ENCODE data around the gene LSAMP. TPM values are rescaled to one million over a fixed set of nuclear protein-coding genes. Genes with fewer than 3 reads are reported as not detected.

Gene LSAMP
- total and polyA plus RNA-seq, 2 of the 4 experiments (the other 2 are of a cell fraction) = 7.9 to 8.0 TPM

DNA sequence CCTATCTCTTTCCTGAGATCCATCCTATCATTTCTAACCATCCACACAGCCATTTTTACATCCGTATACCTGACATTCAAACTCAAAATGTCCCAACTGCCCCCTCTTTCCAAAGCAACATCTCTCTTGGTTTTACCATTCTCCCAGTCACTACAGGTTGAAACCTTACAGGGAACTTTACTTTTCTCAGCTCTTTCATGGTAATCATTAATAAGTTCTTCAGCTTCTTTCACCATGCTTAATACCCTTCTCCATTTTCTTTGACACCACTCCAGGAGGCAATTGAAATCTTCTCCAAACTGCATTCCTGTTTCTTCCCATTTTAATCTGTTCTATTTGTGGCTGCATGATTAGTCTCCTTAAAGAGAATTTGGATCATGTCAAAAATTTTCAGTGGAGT, 469.5 kb downstream of the LSAMP start:
- H3K9ac ChIP-seq (ENCODE audit: low read depth, low read length) = no peak overlapping the region
- H3K27ac ChIP-seq (ENCODE audit: insufficient read depth, low read length) = no peak overlapping the region
- 0 out of 2 replicates have a peak overlapping the region, but pooled peaks have one; percentile 63 for H2BK20ac ChIP-seq (ENCODE audit: low read depth, low read length)
- ChIA-PET POLR2A (ENCODE audit: unreplicated experiment) (no interaction called here), CTCF (interaction anchor here (2.0 kb wide), 1 partner anchor 11 kb away, joined by 5 read pairs; no protein-coding TSS in a partner anchor)
- no peak overlapping the region for H4K8ac ChIP-seq (ENCODE audit: low read depth in 2 of 2, low read length in 2 of 2)
- no peaks in the 10 kb centered on the region; the same call in 1 of the 2 replicates for H3K9me1 ChIP-seq (ENCODE audit: insufficient read depth, low read length)
- no peaks in the 10 kb centered on the region for H3K79me1 ChIP-seq (ENCODE audit: low read depth in 1 of 2, low read length in 2 of 2)
- H2BK5ac ChIP-seq (ENCODE audit: low read depth, low read length, poor library complexity, severe bottlenecking) = no peak overlapping the region
- ATAC-seq (ENCODE audit: low read depth) (no peak; the same call in 1 of the 2 replicates), DNase-seq (no peak)
- no peak overlapping the region for H2AK9ac ChIP-seq (replicated peaks; ENCODE audit: low read depth, low read length, poor library complexity)
- dilution Hi-C loops (cut with HindIII; ENCODE audit: low sequenced_read_pairs, unreplicated experiment) = no loop called here
- in situ Hi-C loops (cut with MboI; ENCODE audit: low sequenced_read_pairs) = no loop called here
- no peak overlapping the region for H3K14ac ChIP-seq (replicated peaks; ENCODE audit: low read depth, low read length)
- H2BK120ac ChIP-seq (ENCODE audit: low read depth, low read length) = no peak overlapping the region
- TF ChIP-seq SMC3 (IDR thresholded peaks at IDR 0.05; ENCODE audit: low read depth, low read length) (no peak), RAD21 (IDR thresholded peaks at IDR 0.05; ENCODE audit: low read length) (no peak), MXI1 (IDR thresholded peaks at IDR 0.05; ENCODE audit: borderline replicate concordance, low read depth, low read length) (no peak), NFE2L2 (IDR thresholded peaks at IDR 0.05; ENCODE audit: low read depth, low read length) (no peak), RCOR1 (IDR thresholded peaks at IDR 0.05; ENCODE audit: insufficient replicate concordance, low read length) (no peak), CHD1 (IDR thresholded peaks at IDR 0.05; ENCODE audit: low read depth, low read length) (no peak), MAZ (IDR thresholded peaks at IDR 0.05; ENCODE audit: borderline replicate concordance, low read depth, low read length) (no peak), BHLHE40 (IDR thresholded peaks at IDR 0.05; ENCODE audit: low read depth, low read length) (no peak), CEBPB (IDR thresholded peaks at IDR 0.05; ENCODE audit: low read depth, low read length) (no peak), RFX5 (IDR thresholded peaks at IDR 0.05; ENCODE audit: low read depth, low read length) (no peak), FOS (IDR thresholded peaks at IDR 0.05; ENCODE audit: low read depth, low read length) (no peak), MAFK (IDR thresholded peaks at IDR 0.05; ENCODE audit: low read depth, low read length) (no peak), POLR2A (IDR thresholded peaks at IDR 0.05; ENCODE audit: low read depth, low read length) (no peak)
- TF ChIP-seq, protein P1, sequence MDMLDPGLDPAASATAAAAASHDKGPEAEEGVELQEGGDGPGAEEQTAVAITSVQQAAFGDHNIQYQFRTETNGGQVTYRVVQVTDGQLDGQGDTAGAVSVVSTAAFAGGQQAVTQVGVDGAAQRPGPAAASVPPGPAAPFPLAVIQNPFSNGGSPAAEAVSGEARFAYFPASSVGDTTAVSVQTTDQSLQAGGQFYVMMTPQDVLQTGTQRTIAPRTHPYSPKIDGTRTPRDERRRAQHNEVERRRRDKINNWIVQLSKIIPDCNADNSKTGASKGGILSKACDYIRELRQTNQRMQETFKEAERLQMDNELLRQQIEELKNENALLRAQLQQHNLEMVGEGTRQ (IDR thresholded peaks at IDR 0.05; ENCODE audit: low read depth, low read length) = no peak
- TF ChIP-seq, protein P2, sequence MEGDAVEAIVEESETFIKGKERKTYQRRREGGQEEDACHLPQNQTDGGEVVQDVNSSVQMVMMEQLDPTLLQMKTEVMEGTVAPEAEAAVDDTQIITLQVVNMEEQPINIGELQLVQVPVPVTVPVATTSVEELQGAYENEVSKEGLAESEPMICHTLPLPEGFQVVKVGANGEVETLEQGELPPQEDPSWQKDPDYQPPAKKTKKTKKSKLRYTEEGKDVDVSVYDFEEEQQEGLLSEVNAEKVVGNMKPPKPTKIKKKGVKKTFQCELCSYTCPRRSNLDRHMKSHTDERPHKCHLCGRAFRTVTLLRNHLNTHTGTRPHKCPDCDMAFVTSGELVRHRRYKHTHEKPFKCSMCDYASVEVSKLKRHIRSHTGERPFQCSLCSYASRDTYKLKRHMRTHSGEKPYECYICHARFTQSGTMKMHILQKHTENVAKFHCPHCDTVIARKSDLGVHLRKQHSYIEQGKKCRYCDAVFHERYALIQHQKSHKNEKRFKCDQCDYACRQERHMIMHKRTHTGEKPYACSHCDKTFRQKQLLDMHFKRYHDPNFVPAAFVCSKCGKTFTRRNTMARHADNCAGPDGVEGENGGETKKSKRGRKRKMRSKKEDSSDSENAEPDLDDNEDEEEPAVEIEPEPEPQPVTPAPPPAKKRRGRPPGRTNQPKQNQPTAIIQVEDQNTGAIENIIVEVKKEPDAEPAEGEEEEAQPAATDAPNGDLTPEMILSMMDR (conservative IDR thresholded peaks at IDR 0.05; ENCODE audit: low read depth, low read length) = no peak
- 88% methylated on average over 1 of the region's 1 CpG; no CpG with 5 or more reads in 1 of the 2 experiments for WGBS, 2 experiments (ENCODE audit: extremely low coverage in 2 of 2, insufficient read length in 1 of 2)
- no peaks in the 10 kb centered on the region; the same call in 1 of the 2 replicates for H3K27me3 ChIP-seq (ENCODE audit: control insufficient read depth, insufficient read depth, low read length)
- no peak overlapping the region for H3K4ac ChIP-seq (ENCODE audit: low read depth, low read length)
- no peaks in the 10 kb centered on the region for H3K36me3 ChIP-seq (ENCODE audit: control insufficient read depth, insufficient read depth, low read length)
- H3K56ac ChIP-seq (ENCODE audit: extremely low read depth, insufficient read depth, low read length) = no peak overlapping the region
- H3K9me3 ChIP-seq (ENCODE audit: control insufficient read depth, insufficient read depth, low read length) = no peaks in the 10 kb centered on the region
- H3K4me3 ChIP-seq (ENCODE audit: insufficient read depth, low read depth, low read length) = no peak overlapping the region
- H2AK5ac ChIP-seq (ENCODE audit: low read depth, low read length) = no peak overlapping the region
- H3K4me2 ChIP-seq (ENCODE audit: low read depth, low read length) = no peak overlapping the region
- intact Hi-C loops (cut with micrococcal nuclease) = no loop called here
- no peak overlapping the region for H3K18ac ChIP-seq (ENCODE audit: low read depth, low read length)
- no peak overlapping the region for H3K23ac ChIP-seq (ENCODE audit: low read depth, low read length)
- H4K5ac ChIP-seq (ENCODE audit: low read depth, low read length) = no peak overlapping the region
- H3K4me1 ChIP-seq (ENCODE audit: control insufficient read depth, insufficient read depth, low read length) = no peaks in the 10 kb centered on the region; the same call in 1 of the 2 replicates
- BruUV-seq (replicated peaks) = no TSS peak
- H2AFZ ChIP-seq (replicated peaks; ENCODE audit: low read length, poor library complexity) = no peak overlapping the region
- H4K91ac ChIP-seq (ENCODE audit: insufficient read depth, low read depth, low read length) = no peak overlapping the region
- H4K20me1 ChIP-seq (ENCODE audit: insufficient read depth, low read length) = no peaks in the 10 kb centered on the region
- H2BK15ac ChIP-seq (ENCODE audit: low read depth, low read length) = no peak overlapping the region
